Measurements from ENCODE around the gene IRF1. TPM values are rescaled to one million over a fixed set of nuclear protein-coding genes. Genes with fewer than 3 reads are reported as not detected.

IRF1 gene
- total RNA-seq, 1 donor from 2014 or later = 50.1 TPM

DNA sequence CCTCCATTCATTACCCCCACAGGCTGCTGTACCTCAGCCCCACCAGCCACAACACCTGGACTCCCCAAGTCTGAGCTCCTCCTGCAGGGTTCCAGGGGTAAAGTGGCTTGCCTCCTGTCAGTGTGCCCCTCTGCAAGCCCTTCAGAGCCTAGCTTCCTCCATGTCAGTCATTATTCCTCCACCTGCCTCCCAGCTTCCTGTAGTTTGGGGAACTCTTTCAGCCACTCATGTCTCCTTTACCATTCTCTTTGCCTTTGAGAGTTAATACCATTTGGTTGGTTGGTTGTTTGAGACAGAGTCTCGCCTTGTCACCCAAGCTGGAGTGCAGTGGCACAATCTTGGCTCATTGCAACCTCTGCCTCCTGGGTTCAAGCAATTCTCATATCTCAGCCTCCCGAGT is 36.2 kb downstream of the IRF1 start:
- Mint-ChIP-seq H3K4me1 (ENCODE audit: unreplicated experiment) (peaks cover 21% of the 10 kb centered on the region), H3K9me3 (no peaks in the 10 kb centered on the region), H3K36me3 (no peaks in the 10 kb centered on the region), H3K27ac (no peak overlapping the region), H3K4me3 (no peak overlapping the region), H3K27me3 (no peaks in the 10 kb centered on the region)
- TF ChIP-seq, protein P1, sequence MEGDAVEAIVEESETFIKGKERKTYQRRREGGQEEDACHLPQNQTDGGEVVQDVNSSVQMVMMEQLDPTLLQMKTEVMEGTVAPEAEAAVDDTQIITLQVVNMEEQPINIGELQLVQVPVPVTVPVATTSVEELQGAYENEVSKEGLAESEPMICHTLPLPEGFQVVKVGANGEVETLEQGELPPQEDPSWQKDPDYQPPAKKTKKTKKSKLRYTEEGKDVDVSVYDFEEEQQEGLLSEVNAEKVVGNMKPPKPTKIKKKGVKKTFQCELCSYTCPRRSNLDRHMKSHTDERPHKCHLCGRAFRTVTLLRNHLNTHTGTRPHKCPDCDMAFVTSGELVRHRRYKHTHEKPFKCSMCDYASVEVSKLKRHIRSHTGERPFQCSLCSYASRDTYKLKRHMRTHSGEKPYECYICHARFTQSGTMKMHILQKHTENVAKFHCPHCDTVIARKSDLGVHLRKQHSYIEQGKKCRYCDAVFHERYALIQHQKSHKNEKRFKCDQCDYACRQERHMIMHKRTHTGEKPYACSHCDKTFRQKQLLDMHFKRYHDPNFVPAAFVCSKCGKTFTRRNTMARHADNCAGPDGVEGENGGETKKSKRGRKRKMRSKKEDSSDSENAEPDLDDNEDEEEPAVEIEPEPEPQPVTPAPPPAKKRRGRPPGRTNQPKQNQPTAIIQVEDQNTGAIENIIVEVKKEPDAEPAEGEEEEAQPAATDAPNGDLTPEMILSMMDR (conservative IDR thresholded peaks at IDR 0.05) = no peak
- DNase-seq (ENCODE audit: extremely low spot score, unreplicated experiment) = no peak

- TF ChIP-seq, protein P1 (conservative IDR thresholded peaks at IDR 0.05) = no peak
- Mint-ChIP-seq H3K27ac (peak overlapping the region; percentile 73), H3K4me1 (ENCODE audit: unreplicated experiment) (peaks cover 18% of the 10 kb centered on the region), H3K36me3 (no peaks in the 10 kb centered on the region), H3K4me3 (no peak overlapping the region), H3K9me3 (no peaks in the 10 kb centered on the region), H3K27me3 (no peaks in the 10 kb centered on the region)
- DNase-seq (ENCODE audit: extremely low spot score, unreplicated experiment) = no peak
These were observed 39.2 kb downstream of the IRF1 start for GRCh38 chr5:132451387-132451786.

- H3K36me3 Mint-ChIP-seq = no peaks in the 10 kb centered on the region
- TF ChIP-seq, protein P1 (conservative IDR thresholded peaks at IDR 0.05) = no peak
- H3K4me3 Mint-ChIP-seq = no peak overlapping the region
These were observed 41.5 kb downstream of the IRF1 start for GRCh38 chr5:132449060-132449459.

DNA sequence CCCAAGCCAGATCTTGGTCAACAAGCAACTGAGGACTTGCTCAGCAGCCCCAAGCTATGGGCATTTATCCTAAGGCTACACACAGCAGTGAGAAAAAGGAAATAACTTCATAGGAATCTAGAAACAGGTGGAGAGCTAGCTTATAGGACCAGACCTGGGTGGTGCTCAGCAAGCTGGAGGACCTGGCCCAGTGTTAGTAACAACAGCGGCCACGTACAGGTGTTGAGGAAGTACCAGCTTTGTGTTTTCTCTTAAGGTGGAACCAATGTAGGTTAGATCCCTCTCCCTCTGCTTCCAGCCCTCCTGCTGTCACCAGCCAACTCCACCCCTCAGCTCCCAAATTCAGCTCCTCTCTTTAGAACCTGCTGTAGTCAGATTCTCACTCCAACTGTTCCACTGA is 43.4 kb downstream of the IRF1 start:
- no peaks in the 10 kb centered on the region for H3K27me3 Mint-ChIP-seq
- TF ChIP-seq, protein P1 (conservative IDR thresholded peaks at IDR 0.05) = no peak
- no peaks in the 10 kb centered on the region for H3K36me3 Mint-ChIP-seq
- H3K4me1 Mint-ChIP-seq (ENCODE audit: unreplicated experiment) = peaks cover 23% of the 10 kb centered on the region
- peak overlapping the region; percentile 61 for H3K27ac Mint-ChIP-seq
- no peak overlapping the region for H3K4me3 Mint-ChIP-seq
- no peaks in the 10 kb centered on the region for H3K9me3 Mint-ChIP-seq
- no peak for DNase-seq (ENCODE audit: extremely low spot score, unreplicated experiment)

More at GRCh38 chr5:132449060-132449459, 41.5 kb downstream of the IRF1 start:
- Mint-ChIP-seq H3K27ac (peak overlapping the region; percentile 61), H3K4me1 (ENCODE audit: unreplicated experiment) (peaks cover 23% of the 10 kb centered on the region), H3K9me3 (no peaks in the 10 kb centered on the region), H3K27me3 (no peaks in the 10 kb centered on the region)
- DNase-seq (ENCODE audit: extremely low spot score, unreplicated experiment) = no peak

- Mint-ChIP-seq H3K4me1 (ENCODE audit: unreplicated experiment) (peaks cover 23% of the 10 kb centered on the region), H3K36me3 (no peaks in the 10 kb centered on the region), H3K9me3 (no peaks in the 10 kb centered on the region), H3K4me3 (no peak overlapping the region), H3K27me3 (no peaks in the 10 kb centered on the region), H3K27ac (peak overlapping the region; percentile 61)
- TF ChIP-seq, protein P1 (conservative IDR thresholded peaks at IDR 0.05) = no peak
- DNase-seq (ENCODE audit: extremely low spot score, unreplicated experiment) = no peak
These were observed 44.0 kb downstream of the IRF1 start for GRCh38 chr5:132446621-132447020.

DNA sequence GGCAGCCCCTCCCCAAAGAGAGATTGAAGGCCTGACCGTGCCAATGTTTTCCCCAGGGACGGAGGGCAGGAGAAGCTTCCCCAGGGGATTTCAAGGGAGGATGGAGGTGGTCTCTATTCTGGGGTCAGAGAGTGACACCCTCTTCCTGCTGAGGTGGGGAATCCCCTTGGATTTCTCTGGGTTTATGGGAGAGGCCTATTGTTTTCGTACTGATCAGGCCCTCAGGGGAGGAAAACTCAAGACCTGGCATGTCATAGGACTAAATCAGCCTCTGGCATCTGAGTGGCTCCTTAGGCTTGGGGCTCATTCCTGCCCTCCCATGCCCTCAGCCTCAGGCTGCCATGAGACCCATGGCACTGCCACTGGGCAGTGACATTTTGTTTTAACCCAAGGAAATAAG is 44.6 kb downstream of the IRF1 start:
- Mint-ChIP-seq H3K27ac (peak overlapping the region; percentile 99), H3K27me3 (no peaks in the 10 kb centered on the region)

More for the DNA sequence above, 44.6 kb downstream of the IRF1 start:
- no peak overlapping the region for H3K4me3 Mint-ChIP-seq
- H3K4me1 Mint-ChIP-seq (ENCODE audit: unreplicated experiment) = peaks cover 22% of the 10 kb centered on the region
- H3K36me3 Mint-ChIP-seq = no peaks in the 10 kb centered on the region
- no peak for DNase-seq (ENCODE audit: extremely low spot score, unreplicated experiment)
- no peaks in the 10 kb centered on the region for H3K9me3 Mint-ChIP-seq
- TF ChIP-seq, protein P1 (conservative IDR thresholded peaks at IDR 0.05) = no peak
